ENCODE measurements around the gene CTNND2. TPM values are rescaled to one million over a fixed set of nuclear protein-coding genes. Genes with fewer than 3 reads are reported as not detected.

Gene CTNND2
- total and polyA plus RNA-seq, 9 of the 15 experiments (the other 6 are each of a cell fraction or from before 2014, with no cell fraction given): 0.03 to 0.35 TPM; not detected in 7

DNA sequence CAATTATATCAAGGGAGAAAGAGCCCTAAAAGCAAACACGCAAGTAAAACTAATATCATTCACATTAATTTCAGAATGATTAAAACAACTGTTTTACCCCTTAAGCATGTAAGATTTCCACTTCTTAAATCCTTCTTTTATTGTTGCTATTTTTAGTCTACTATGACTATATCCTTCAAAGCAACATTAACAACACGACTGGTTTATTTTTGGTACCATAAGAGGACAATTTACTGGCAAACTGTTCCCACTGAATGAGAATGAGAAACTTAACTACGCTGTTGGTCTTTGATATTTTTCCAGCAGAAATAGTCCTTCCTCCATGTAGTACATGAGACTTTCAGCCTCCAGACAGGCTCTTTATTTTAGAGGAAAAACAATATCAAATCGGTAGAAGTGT lies 281.5 kb downstream of the CTNND2 start (continued):
- TF ChIP-seq, protein P1, sequence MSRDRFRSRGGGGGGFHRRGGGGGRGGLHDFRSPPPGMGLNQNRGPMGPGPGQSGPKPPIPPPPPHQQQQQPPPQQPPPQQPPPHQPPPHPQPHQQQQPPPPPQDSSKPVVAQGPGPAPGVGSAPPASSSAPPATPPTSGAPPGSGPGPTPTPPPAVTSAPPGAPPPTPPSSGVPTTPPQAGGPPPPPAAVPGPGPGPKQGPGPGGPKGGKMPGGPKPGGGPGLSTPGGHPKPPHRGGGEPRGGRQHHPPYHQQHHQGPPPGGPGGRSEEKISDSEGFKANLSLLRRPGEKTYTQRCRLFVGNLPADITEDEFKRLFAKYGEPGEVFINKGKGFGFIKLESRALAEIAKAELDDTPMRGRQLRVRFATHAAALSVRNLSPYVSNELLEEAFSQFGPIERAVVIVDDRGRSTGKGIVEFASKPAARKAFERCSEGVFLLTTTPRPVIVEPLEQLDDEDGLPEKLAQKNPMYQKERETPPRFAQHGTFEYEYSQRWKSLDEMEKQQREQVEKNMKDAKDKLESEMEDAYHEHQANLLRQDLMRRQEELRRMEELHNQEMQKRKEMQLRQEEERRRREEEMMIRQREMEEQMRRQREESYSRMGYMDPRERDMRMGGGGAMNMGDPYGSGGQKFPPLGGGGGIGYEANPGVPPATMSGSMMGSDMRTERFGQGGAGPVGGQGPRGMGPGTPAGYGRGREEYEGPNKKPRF (IDR thresholded peaks at IDR 0.05; ENCODE audit: low read depth, low read length): no peak
- no peak for TF ChIP-seq FOXK1 (CRISPR knock-in tag; IDR thresholded peaks at IDR 0.05; ENCODE audit: borderline replicate concordance)
- TF ChIP-seq ZNF449 (CRISPR knock-in tag; IDR thresholded peaks at IDR 0.05): no peak

DNA sequence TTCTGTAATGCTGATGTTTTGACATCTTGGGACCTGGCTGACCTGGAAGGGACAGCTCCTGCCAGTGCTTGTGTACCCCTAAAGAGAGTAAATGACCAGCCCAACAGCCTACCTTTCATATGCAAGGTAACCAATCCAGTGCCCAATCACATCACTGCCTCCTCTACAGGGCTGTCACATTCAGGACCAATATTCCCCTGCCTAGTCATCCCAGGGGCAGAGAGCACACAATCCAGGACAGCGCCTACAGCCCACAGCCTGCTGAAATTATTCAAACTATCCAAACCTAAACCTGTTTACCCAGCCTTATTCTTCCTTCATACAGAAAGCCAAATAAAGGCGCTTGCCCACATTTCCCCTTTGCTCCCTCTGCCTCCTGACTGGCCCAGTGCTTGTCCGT lies 284.1 kb downstream of the CTNND2 start:
- no peak overlapping the region for H3K4me3 ChIP-seq
- FAIRE-seq: no peak
- H3K27me3 ChIP-seq (ENCODE audit: control insufficient read depth in 2 of 2, insufficient read depth in 2 of 2, low read length in 2 of 2): no peaks in the 10 kb centered on the region
- no peak overlapping the region for H3K27ac ChIP-seq (ENCODE audit: extremely low read depth, low read depth, low read length)
- no peak for ATAC-seq
- no peak overlapping the region for H3K9ac ChIP-seq (ENCODE audit: insufficient read depth in 1 of 2, low read depth in 2 of 2, low read length in 2 of 2)
- H3K4me1 ChIP-seq (replicated peaks in 1 of 2; ENCODE audit: control insufficient read depth in 2 of 2, insufficient read depth in 2 of 2, low read length in 2 of 2): no peaks in the 10 kb centered on the region
- BruUV-seq (replicated peaks): no TSS peak
- CTCF ChIA-PET (ENCODE audit: low intra/inter-chr PET ratio): no interaction called here
- intact Hi-C loops (cut with micrococcal nuclease) (no loop called here), in situ Hi-C loops (cut with MboI) (no loop called here)
- POLR2A ChIA-PET: no interaction called here
- H3K36me3 ChIP-seq (ENCODE audit: control insufficient read depth, insufficient read depth, low read length): no peaks in the 10 kb centered on the region
- no peaks in the 10 kb centered on the region for H3K9me1 ChIP-seq (ENCODE audit: control insufficient read depth, insufficient read depth, low read length)
- no peak overlapping the region for H2AFZ ChIP-seq (ENCODE audit: low read depth, low read length)
- no peak overlapping the region for H3K4me2 ChIP-seq (ENCODE audit: insufficient read depth, low read length)
- H4K20me1 ChIP-seq (replicated peaks; ENCODE audit: control insufficient read depth, insufficient read depth, low read length): no peaks in the 10 kb centered on the region
- no peak for DNase-seq (ENCODE audit: extremely low read depth in 1 of 4, low spot score in 3 of 4)
- H3K79me2 ChIP-seq (ENCODE audit: control insufficient read depth, insufficient read depth, low read length): no peaks in the 10 kb centered on the region
- 0% methylated on average over 3 of the region's 3 CpGs for WGBS (ENCODE audit: insufficient coverage, low coverage, missing lambda C conversion rate)
- no peaks in the 10 kb centered on the region; the same call in 1 of the 2 replicates for H3K9me3 ChIP-seq (replicated peaks; ENCODE audit: control insufficient read depth, insufficient read depth, low read depth, low read length)
- TF ChIP-seq ZNF695 (CRISPR knock-in tag; IDR thresholded peaks at IDR 0.05) (no peak), HNRNPL (IDR thresholded peaks at IDR 0.05; ENCODE audit: low read depth, low read length) (no peak), REST (IDR thresholded peaks at IDR 0.05; ENCODE audit: borderline replicate concordance) (no peak), REST (CRISPR knock-in tag; IDR thresholded peaks at IDR 0.05; ENCODE audit: low read depth) (no peak), BRCA1 (IDR thresholded peaks at IDR 0.05) (no peak), BRCA1 (CRISPR knock-in tag; IDR thresholded peaks at IDR 0.05) (no peak), ZNF140 (CRISPR knock-in tag; IDR thresholded peaks at IDR 0.05) (no peak), TCFL5 (CRISPR knock-in tag; conservative IDR thresholded peaks at IDR 0.05) (no peak)

Measured in K562 (cell line).